ENCODE measurements around the gene OR13H1.
"Not testable (repeated sequence)": the region's sequence is repeated elsewhere in the genome, so short reads cannot be mapped to it uniquely, and the experiment has no call there.

The OR13H1 gene, protein sequence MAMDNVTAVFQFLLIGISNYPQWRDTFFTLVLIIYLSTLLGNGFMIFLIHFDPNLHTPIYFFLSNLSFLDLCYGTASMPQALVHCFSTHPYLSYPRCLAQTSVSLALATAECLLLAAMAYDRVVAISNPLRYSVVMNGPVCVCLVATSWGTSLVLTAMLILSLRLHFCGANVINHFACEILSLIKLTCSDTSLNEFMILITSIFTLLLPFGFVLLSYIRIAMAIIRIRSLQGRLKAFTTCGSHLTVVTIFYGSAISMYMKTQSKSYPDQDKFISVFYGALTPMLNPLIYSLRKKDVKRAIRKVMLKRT

DNA sequence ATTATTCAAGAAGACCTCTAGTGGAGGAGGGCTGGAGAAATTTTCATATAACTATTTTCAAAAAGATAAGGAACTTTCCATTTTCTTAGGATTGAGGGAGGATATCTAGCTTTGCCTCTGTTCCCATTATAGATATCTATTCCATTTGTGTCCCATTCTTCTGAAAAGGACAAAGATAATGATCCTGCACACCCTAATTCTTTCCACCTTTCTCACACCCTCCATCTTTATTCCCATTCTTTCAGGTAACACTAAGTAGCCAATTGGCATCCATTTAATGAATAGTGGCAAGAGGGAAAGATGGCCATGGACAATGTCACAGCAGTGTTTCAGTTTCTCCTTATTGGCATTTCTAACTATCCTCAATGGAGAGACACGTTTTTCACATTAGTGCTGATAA, at the start of gene OR13H1:
OR13H1 (plus strand) TSS at position 301 of the 400 bp plus-strand sequence; CDS start at position 301, 0 bp downstream.
- Histone ChIP-seq H3K27me3 (ENCODE audit: control insufficient read depth, insufficient read depth, low read length) (peaks cover 3% of the 10 kb centered on the region; the same call in 1 of the 2 replicates), H3K9me3 (ENCODE audit: control insufficient read depth, insufficient read depth, low read length) (no peaks in the 10 kb centered on the region), H3K27ac (ENCODE audit: low read depth, low read length) (no peak within 1 kb of the TSS), H3K4me1 (ENCODE audit: control insufficient read depth, insufficient read depth, low read length) (no peaks in the 10 kb centered on the region), H3K4me3 (ENCODE audit: low read depth, low read length) (no peak within 1 kb of the TSS), H3K9ac (ENCODE audit: low read depth, low read length) (no peak within 1 kb of the TSS), H3K36me3 (ENCODE audit: control insufficient read depth, insufficient read depth, low read length) (no peaks in the 10 kb centered on the region)

DNA sequence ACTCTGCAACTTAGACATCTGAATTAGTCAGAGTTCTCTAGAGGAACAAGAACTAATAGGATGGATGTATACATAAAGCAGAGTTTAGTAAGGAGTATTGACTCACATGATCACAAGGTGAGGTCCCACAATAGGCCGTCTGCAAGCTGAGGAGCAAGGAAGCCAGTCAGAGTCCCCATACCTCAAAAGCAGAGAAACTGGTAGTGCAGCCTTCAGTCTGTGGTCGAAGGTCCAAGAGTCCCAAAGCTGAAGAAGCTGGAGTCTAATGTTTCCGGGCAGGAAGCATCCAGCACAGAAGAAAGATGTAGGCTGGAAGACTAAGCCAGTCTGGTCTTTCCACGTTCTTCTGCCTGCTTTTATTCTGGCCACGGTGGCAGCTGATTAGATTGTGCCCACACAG, 42.3 kb upstream of the OR13H1 start:
- not testable (repeated sequence) for H3K9me3 ChIP-seq (ENCODE audit: control insufficient read depth, insufficient read depth, low read length); H3K4me1 ChIP-seq (ENCODE audit: control insufficient read depth, insufficient read depth, low read length); H3K4me3 ChIP-seq (ENCODE audit: low read depth, low read length); H3K27me3 ChIP-seq (ENCODE audit: control insufficient read depth, insufficient read depth, low read length); H3K27ac ChIP-seq (ENCODE audit: low read depth, low read length); H3K36me3 ChIP-seq (ENCODE audit: control insufficient read depth, insufficient read depth, low read length); H3K9ac ChIP-seq (ENCODE audit: low read depth, low read length)

DNA sequence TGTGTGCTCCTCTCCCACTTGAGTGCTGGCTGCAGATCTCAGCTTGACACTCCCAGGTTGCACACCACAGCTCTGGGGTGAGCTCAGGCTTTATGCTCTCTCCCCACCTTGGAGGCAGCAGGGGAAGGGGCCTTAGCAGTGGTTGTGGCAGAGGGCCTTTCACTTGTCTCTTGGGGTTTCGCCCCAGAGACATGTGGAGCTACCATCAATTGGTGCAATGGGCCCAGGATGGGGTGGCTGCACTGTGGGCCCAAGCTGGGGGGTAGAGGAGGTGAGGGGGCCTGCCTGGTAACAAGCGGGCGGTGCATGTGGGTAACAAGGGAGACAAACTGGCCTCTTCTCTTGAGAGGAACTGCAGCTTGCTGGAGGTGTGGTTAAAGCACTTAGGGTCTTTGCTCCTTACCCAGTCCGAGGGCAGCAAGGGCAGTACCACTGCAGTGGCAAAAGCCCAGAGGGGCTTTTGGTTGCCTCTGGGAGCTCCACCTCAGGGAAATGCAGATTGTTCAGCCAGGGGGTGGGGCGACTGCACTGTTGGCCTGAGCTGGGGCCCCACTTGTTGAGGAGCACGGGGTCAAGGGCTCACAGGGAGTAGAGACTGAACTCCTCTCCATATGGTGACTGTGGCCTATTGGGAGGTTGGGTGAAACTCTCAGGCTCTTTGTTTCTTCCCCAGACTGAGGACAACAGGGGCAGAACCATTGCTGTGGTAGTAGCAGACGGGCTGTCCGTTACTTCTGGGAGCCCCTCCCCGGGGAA, 30.5 kb upstream of the OR13H1 start:
- Histone ChIP-seq H3K9ac (ENCODE audit: low read depth, low read length) (no peak overlapping the region), H3K4me1 (ENCODE audit: control insufficient read depth, insufficient read depth, low read length) (no peaks in the 10 kb centered on the region), H3K27ac (ENCODE audit: low read depth, low read length) (no peak overlapping the region), H3K27me3 (ENCODE audit: control insufficient read depth, insufficient read depth, low read length) (no peaks in the 10 kb centered on the region), H3K36me3 (ENCODE audit: control insufficient read depth, insufficient read depth, low read length) (no peaks in the 10 kb centered on the region), H3K4me3 (ENCODE audit: low read depth, low read length) (no peak overlapping the region), H3K9me3 (ENCODE audit: control insufficient read depth, insufficient read depth, low read length) (peaks cover 21% of the 10 kb centered on the region)

DNA sequence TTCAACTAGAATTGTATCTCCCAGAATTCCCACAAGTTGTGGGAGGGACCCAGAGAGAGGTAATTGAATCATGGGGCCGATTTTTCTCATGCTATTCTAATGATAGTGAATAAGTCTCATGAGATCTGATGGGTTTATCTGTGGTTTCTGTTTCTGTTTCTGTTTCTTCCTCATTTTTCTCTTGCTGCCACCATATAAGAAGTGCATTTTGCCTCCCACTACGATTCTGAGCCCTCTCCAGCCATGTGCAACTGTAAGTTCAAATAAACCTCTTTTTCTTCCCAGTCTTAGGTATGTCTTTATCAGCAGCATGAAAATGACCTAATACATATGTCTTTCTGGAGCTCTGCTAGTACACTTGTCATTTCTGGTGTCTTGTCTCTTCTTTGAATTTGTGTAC, 22.1 kb upstream of the OR13H1 start:
- Histone ChIP-seq H3K9ac (ENCODE audit: low read depth, low read length) (no peak overlapping the region), H3K36me3 (ENCODE audit: control insufficient read depth, insufficient read depth, low read length) (no peaks in the 10 kb centered on the region), H3K9me3 (ENCODE audit: control insufficient read depth, insufficient read depth, low read length) (peaks cover 33% of the 10 kb centered on the region), H3K4me3 (ENCODE audit: low read depth, low read length) (no peak overlapping the region), H3K27me3 (ENCODE audit: control insufficient read depth, insufficient read depth, low read length) (no peaks in the 10 kb centered on the region), H3K27ac (ENCODE audit: low read depth, low read length) (no peak overlapping the region), H3K4me1 (ENCODE audit: control insufficient read depth, insufficient read depth, low read length) (no peaks in the 10 kb centered on the region)

DNA sequence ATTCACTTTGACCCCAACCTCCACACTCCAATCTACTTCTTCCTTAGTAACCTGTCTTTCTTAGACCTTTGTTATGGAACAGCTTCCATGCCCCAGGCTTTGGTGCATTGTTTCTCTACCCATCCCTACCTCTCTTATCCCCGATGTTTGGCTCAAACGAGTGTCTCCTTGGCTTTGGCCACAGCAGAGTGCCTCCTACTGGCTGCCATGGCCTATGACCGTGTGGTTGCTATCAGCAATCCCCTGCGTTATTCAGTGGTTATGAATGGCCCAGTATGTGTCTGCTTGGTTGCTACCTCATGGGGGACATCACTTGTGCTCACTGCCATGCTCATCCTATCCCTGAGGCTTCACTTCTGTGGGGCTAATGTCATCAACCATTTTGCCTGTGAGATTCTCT, 344 bp downstream of the OR13H1 start:
- Histone ChIP-seq H3K27me3 (ENCODE audit: control insufficient read depth, insufficient read depth, low read length) (peaks cover 3% of the 10 kb centered on the region; the same call in 1 of the 2 replicates), H3K9me3 (ENCODE audit: control insufficient read depth, insufficient read depth, low read length) (no peaks in the 10 kb centered on the region), H3K4me1 (ENCODE audit: control insufficient read depth, insufficient read depth, low read length) (no peaks in the 10 kb centered on the region), H3K4me3 (ENCODE audit: low read depth, low read length) (no peak overlapping the region), H3K27ac (ENCODE audit: low read depth, low read length) (no peak overlapping the region), H3K36me3 (ENCODE audit: control insufficient read depth, insufficient read depth, low read length) (no peaks in the 10 kb centered on the region), H3K9ac (ENCODE audit: low read depth, low read length) (no peak overlapping the region)

DNA sequence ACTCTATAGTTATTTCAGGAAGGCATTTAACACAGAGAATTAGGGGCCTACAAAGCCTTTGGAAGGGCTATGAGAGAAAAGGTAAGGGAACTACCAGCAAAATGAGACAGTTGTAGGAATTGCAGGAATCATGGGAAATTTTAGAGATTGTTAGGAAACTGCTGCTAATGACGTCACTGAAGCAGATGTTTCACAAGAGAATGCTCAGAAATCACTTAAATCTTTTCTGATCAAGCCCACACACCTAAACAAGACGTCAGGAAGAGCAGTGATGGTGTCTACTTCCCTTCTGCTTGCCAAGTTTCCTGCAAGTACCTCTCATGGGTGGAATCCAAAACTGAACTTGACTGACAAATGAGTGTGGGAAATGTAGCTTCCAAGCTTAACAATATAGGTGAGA, 5.1 kb downstream of the OR13H1 start:
- H3K4me3 ChIP-seq (ENCODE audit: low read depth, low read length): no peak overlapping the region
- H3K9me3 ChIP-seq (ENCODE audit: control insufficient read depth, insufficient read depth, low read length): no peaks in the 10 kb centered on the region
- peaks cover under 1% of the 10 kb centered on the region for H3K27me3 ChIP-seq (ENCODE audit: control insufficient read depth, insufficient read depth, low read length)
- no peaks in the 10 kb centered on the region for H3K4me1 ChIP-seq (ENCODE audit: control insufficient read depth, insufficient read depth, low read length)
- H3K36me3 ChIP-seq (ENCODE audit: control insufficient read depth, insufficient read depth, low read length): no peaks in the 10 kb centered on the region
- no peak overlapping the region for H3K27ac ChIP-seq (ENCODE audit: low read depth, low read length)
- no peak overlapping the region for H3K9ac ChIP-seq (ENCODE audit: low read depth, low read length)

DNA sequence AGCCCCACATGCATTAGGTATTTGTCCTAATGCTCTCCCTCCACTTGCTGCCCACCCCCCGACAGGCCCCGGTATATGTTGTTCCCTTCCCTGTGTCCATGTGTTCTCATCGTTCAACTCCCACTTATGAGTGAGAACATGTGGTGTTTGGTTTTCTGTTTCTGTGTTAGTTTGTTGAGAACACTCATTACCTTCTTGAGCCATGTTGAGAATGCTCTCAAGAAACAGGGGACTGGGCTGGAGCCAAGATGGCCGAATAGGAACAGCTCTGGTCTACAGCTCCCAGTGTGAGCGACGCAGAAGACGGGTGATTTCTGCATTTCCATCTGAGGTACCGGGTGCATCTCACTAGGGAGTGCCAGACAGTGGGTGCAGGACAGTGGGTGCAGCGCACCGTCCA, 8.6 kb downstream of the OR13H1 start:
- not testable (repeated sequence) for H3K9ac ChIP-seq (ENCODE audit: low read depth, low read length); H3K36me3 ChIP-seq (ENCODE audit: control insufficient read depth, insufficient read depth, low read length); H3K9me3 ChIP-seq (ENCODE audit: control insufficient read depth, insufficient read depth, low read length); H3K27me3 ChIP-seq (ENCODE audit: control insufficient read depth, insufficient read depth, low read length); H3K4me1 ChIP-seq (ENCODE audit: control insufficient read depth, insufficient read depth, low read length); H3K4me3 ChIP-seq (ENCODE audit: low read depth, low read length); H3K27ac ChIP-seq (ENCODE audit: low read depth, low read length)

DNA sequence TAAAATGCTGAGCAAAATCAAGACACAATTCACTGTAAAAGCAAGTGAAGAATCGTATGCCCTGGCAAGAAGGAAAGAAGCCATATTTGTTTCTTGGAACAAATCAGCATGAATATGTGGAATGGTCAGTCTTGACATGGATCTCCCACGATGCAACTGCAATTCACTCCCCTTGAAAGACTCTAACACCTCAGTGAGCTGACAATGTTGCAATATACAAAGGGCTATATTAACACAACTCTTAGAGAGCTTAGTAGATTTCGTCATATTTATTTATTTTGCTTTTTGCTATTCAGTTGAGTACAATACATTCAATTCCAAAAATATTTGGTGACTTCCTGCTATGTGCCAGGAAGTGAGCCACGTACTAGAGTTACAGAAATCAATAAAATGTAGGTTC, 14.7 kb downstream of the OR13H1 start:
- Histone ChIP-seq H3K4me3 (ENCODE audit: low read depth, low read length) (no peak overlapping the region), H3K36me3 (ENCODE audit: control insufficient read depth, insufficient read depth, low read length) (no peaks in the 10 kb centered on the region), H3K27ac (ENCODE audit: low read depth, low read length) (no peak overlapping the region), H3K9ac (ENCODE audit: low read depth, low read length) (no peak overlapping the region), H3K4me1 (ENCODE audit: control insufficient read depth, insufficient read depth, low read length) (no peaks in the 10 kb centered on the region), H3K27me3 (ENCODE audit: control insufficient read depth, insufficient read depth, low read length) (no peaks in the 10 kb centered on the region), H3K9me3 (ENCODE audit: control insufficient read depth, insufficient read depth, low read length) (no peaks in the 10 kb centered on the region)

DNA sequence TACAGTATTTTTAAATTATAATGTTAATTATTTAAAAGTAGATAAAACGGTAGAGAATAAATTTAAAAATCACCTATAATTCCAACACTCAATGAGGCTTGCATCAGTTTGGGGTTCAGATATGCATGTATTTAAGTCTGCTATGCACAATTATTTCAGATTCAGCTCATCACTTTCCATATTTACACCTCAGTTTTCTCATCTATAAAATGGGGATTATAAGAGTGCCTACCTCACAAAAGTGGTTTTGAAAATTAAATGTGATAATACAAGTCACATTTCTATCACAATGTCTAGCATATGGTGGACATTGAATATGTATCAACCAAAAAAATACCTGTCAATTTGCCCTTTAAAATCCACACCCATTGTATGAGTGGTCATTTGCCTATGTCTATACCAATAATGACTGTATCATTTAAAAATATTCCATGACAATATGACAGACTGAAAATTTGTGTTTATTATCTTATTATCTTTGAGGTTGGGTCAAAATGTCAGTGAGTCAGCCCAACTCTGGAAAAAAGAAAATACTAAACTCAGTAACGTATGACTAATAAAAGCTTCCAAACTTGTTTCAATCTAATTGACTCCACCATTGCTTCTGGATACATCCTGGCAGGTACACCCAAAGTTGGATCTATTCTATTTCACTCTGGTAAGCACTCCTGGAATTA, 20.8 kb downstream of the OR13H1 start:
- Histone ChIP-seq H3K27ac (ENCODE audit: low read depth, low read length) (no peak overlapping the region), H3K9ac (ENCODE audit: low read depth, low read length) (no peak overlapping the region), H3K4me3 (ENCODE audit: low read depth, low read length) (no peak overlapping the region), H3K27me3 (ENCODE audit: control insufficient read depth, insufficient read depth, low read length) (no peaks in the 10 kb centered on the region), H3K36me3 (ENCODE audit: control insufficient read depth, insufficient read depth, low read length) (no peaks in the 10 kb centered on the region), H3K9me3 (ENCODE audit: control insufficient read depth, insufficient read depth, low read length) (no peaks in the 10 kb centered on the region), H3K4me1 (ENCODE audit: control insufficient read depth, insufficient read depth, low read length) (no peaks in the 10 kb centered on the region)

DNA sequence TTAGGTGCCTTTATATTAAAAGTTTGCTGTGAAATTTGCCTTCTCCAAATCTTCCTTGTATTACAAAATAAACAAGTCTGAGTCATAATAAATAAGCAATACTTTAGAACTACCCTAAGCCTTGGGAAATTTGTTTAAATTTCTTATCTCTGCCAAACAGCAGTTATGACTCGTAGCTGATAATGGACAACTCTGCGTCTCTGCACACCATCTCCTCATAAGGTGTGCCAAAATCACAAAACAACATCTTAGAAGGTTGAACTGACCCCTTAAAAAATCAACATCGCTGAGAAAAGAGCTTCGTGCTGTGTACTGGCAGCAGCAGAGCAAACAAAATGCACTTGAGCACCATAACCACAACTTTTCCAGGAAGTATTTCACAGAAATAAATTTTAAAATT, 22.0 kb downstream of the OR13H1 start:
- Histone ChIP-seq H3K4me3 (ENCODE audit: low read depth, low read length) (no peak overlapping the region), H3K27ac (ENCODE audit: low read depth, low read length) (no peak overlapping the region), H3K9ac (ENCODE audit: low read depth, low read length) (no peak overlapping the region), H3K4me1 (ENCODE audit: control insufficient read depth, insufficient read depth, low read length) (no peaks in the 10 kb centered on the region), H3K27me3 (ENCODE audit: control insufficient read depth, insufficient read depth, low read length) (no peaks in the 10 kb centered on the region), H3K36me3 (ENCODE audit: control insufficient read depth, insufficient read depth, low read length) (no peaks in the 10 kb centered on the region), H3K9me3 (ENCODE audit: control insufficient read depth, insufficient read depth, low read length) (no peaks in the 10 kb centered on the region)

DNA sequence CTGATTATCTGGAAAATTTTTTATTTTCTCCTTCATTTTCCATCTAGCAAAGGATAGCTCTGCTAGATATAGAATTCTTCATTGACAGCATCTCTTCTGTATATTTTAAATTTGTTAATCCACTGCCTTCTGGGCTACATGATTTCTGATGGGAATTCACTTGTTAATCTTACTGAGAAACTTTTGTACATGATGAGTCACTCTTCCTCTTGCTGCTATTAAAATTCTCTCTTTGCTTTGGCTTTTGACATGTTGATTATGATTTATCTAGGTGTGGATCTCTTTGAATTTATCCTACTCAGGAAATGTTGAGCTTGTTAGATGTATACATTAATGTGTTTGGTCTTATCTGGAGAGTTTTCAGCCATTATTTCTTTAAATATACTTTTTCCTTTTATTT, 27.5 kb downstream of the OR13H1 start:
- Histone ChIP-seq H3K9ac (ENCODE audit: low read depth, low read length) (no peak overlapping the region), H3K4me3 (ENCODE audit: low read depth, low read length) (no peak overlapping the region), H3K9me3 (ENCODE audit: control insufficient read depth, insufficient read depth, low read length) (no peaks in the 10 kb centered on the region), H3K27ac (ENCODE audit: low read depth, low read length) (no peak overlapping the region), H3K27me3 (ENCODE audit: control insufficient read depth, insufficient read depth, low read length) (no peaks in the 10 kb centered on the region), H3K36me3 (ENCODE audit: control insufficient read depth, insufficient read depth, low read length) (no peaks in the 10 kb centered on the region), H3K4me1 (ENCODE audit: control insufficient read depth, insufficient read depth, low read length) (peaks cover 18% of the 10 kb centered on the region)

Measured in HUES48 (cell line).